ENCODE data around the gene MRPS12. TPM values are rescaled to one million over a fixed set of nuclear protein-coding genes. Genes with fewer than 3 reads are reported as not detected.

Gene MRPS12
- total RNA-seq, 4 donors from 2014 or later: 27.2 to 74.6 (median 44.2) TPM

DNA sequence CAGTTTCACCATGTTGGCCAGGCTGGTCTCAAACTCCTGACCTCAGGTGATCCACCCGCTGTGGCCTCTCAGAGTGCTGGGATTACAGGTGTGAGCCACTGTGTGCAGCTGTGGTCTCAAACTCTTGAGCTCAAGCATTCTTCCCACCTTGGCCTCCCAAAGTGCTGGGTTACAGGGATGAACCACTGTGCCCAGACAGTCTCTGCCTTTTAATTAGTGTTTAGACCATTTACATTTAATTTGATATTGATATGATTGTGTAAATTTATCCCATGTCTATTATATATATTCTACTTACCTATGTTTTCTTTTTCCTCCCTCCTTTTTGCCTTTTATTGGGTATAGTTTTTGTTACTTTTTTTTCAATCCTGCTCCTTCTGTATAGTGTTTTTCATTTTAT is 29.1 kb upstream of the MRPS12 start:
- intact Hi-C loops (cut with DNase I): no loop called here
- H3K36me3 ChIP-seq: peaks cover 9 to 33% (median 12%) of the 10 kb centered on the region in 3 donors
- 100% methylated on average over 1 of the region's 1 CpG for WGBS, 2 donors
- H3K4me3 ChIP-seq: no peak overlapping the region
- H3K4me1 ChIP-seq: peaks cover 20 to 48% (median 20%) of the 10 kb centered on the region in 3 donors
- no peak overlapping the region for H3K27ac ChIP-seq
- TF ChIP-seq, protein P1, sequence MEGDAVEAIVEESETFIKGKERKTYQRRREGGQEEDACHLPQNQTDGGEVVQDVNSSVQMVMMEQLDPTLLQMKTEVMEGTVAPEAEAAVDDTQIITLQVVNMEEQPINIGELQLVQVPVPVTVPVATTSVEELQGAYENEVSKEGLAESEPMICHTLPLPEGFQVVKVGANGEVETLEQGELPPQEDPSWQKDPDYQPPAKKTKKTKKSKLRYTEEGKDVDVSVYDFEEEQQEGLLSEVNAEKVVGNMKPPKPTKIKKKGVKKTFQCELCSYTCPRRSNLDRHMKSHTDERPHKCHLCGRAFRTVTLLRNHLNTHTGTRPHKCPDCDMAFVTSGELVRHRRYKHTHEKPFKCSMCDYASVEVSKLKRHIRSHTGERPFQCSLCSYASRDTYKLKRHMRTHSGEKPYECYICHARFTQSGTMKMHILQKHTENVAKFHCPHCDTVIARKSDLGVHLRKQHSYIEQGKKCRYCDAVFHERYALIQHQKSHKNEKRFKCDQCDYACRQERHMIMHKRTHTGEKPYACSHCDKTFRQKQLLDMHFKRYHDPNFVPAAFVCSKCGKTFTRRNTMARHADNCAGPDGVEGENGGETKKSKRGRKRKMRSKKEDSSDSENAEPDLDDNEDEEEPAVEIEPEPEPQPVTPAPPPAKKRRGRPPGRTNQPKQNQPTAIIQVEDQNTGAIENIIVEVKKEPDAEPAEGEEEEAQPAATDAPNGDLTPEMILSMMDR (IDR thresholded peaks at IDR 0.05): no peak
- TF ChIP-seq POLR2A (IDR thresholded peaks at IDR 0.05): no peak
- no peaks in the 10 kb centered on the region for H3K27me3 ChIP-seq
- no peak for DNase-seq
- no peaks in the 10 kb centered on the region for H3K9me3 ChIP-seq

DNA sequence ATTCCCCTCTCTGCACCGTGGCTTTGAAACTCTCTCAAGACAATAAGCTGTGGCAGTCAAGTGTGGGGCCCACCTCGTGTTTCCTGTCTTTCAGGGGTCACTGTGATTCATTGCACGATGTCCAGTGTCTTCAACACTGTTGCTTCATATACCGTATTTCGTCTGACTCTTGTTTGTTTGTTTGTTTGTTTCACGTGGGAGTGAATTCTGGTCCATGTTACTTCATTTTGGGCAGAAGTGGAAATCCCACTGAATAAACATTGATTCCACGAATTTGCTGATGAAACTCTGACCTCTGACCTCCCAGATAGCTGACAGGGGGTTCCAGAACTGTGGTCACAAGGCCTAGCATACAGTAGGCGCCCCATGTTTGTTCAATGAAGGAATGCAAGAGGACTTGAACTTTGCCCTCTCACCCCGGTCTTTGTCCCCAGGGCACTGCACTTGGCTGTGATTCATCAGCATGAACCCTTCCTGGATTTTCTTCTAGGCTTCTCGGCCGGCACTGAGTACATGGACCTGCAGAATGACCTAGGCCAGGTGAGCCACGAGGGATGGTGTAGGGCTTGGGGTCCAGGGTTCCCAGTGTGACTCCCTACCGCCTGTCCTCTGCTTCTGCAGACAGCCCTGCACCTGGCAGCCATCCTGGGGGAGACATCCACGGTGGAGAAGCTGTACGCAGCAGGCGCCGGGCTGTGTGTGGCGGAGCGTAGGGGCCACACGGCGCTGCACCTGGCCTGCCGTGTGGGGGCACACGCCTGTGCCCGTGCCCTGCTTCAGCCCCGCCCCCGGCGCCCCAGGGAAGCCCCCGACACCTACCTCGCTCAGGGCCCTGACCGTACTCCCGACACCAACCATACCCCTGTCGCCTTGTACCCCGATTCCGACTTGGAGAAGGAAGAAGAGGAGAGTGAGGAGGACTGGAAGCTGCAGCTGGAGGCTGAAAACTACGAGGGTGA is 25.9 kb upstream of the MRPS12 start:
- Histone ChIP-seq H3K4me1 (peaks cover 6 to 22% (median 9%) of the 10 kb centered on the region in 3 donors), H3K4me3 (no peak overlapping the region), H3K36me3 (peaks cover 15 to 60% (median 20%) of the 10 kb centered on the region in 3 donors), H3K27me3 (no peaks in the 10 kb centered on the region), H3K27ac (no peak overlapping the region), H3K9me3 (no peaks in the 10 kb centered on the region)
- no peak for TF ChIP-seq POLR2A (IDR thresholded peaks at IDR 0.05)
- TF ChIP-seq, protein P1 (IDR thresholded peaks at IDR 0.05): no peak
- no peak for DNase-seq
- intact Hi-C loops (cut with DNase I): no loop called here
- WGBS, 2 donors: 76% methylated on average over 8 to 11 of the region's 35 CpGs

DNA sequence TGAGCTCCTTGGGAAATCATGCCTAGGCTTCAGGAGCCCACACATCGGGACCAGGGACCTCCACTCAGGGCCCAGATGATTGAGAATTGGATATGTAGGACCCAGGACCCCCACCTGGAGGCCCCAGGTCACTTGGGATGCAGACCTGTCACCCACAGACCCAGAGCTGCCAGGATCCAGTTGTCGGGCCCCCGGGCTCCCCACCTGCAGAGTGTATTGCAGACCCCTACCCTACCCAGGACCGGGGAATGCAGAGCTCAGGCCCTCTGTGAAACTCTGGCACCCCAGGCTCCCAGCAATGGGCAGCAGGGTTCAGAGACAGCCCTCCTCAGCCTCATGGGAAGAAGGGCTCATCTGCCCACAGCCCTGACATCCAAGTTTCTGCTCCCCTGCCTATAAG is 25.1 kb upstream of the MRPS12 start:
- TF ChIP-seq, protein P1 (IDR thresholded peaks at IDR 0.05): no peak
- TF ChIP-seq POLR2A (IDR thresholded peaks at IDR 0.05): no peak
- WGBS, 2 donors: 100% methylated on average over 2 of the region's 4 CpGs; no CpG with 5 or more reads in 1 of the 2 donors

DNA sequence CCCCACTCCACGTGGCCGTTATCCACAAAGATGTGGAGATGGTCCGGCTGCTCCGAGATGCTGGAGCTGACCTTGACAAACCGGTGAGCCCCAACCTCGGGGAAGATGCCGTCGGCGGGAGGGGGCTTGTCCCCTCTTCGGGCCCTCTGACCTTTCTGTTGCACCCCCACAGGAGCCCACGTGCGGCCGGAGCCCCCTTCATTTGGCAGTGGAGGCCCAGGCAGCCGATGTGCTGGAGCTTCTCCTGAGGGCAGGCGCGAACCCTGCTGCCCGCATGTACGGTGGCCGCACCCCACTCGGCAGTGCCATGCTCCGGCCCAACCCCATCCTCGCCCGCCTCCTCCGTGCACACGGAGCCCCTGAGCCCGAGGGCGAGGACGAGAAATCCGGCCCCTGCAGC is 23.5 kb upstream of the MRPS12 start:
- Histone ChIP-seq H3K36me3 (peaks cover 15 to 60% (median 20%) of the 10 kb centered on the region in 3 donors), H3K27me3 (peaks cover 0 to 16% (median 1%) of the 10 kb centered on the region in 4 donors), H3K4me1 (peaks cover 0 to 12% (median 0%) of the 10 kb centered on the region in 3 donors), H3K4me3 (no peak overlapping the region), H3K27ac (no peak overlapping the region), H3K9me3 (no peaks in the 10 kb centered on the region)
- 90 to 100% methylated on average over 1 to 2 of the region's 29 CpGs for WGBS, 2 donors
- TF ChIP-seq, protein P1 (IDR thresholded peaks at IDR 0.05): no peak
- TF ChIP-seq POLR2A (IDR thresholded peaks at IDR 0.05): no peak
- intact Hi-C loops (cut with DNase I): no loop called here
- DNase-seq: no peak

More for the DNA sequence above, 25.1 kb upstream of the MRPS12 start:
- Histone ChIP-seq H3K27me3 (no peaks in the 10 kb centered on the region), H3K4me3 (no peak overlapping the region), H3K9me3 (no peaks in the 10 kb centered on the region), H3K36me3 (peaks cover 15 to 60% (median 20%) of the 10 kb centered on the region in 3 donors), H3K27ac (no peak overlapping the region), H3K4me1 (peaks cover 4 to 17% (median 5%) of the 10 kb centered on the region in 3 donors)
- DNase-seq: no peak
- intact Hi-C loops (cut with DNase I): no loop called here

DNA sequence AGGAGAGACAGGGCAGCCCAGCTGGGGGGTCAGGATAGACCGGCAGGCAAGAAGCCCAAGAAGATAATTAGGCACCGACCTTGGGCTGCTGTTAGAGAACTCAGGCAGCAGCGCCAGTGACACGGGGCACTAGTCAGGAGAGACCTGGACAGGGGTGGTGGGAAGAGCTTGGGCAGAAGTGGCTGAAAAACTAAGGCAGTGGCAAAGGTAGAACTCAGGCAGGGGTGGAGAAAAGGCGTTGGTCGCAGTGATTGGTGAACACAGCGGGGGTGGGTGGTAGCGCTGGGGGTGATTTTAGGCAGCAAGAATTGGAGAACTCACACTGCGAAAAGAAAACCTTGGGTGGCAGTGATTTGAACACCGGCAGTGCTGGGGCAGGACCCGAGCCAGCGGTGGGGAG is 23.1 kb upstream of the MRPS12 start:
- intact Hi-C loops (cut with DNase I): no loop called here
- H3K4me3 ChIP-seq: no peak overlapping the region

More for the DNA sequence above, 23.1 kb upstream of the MRPS12 start:
- Histone ChIP-seq H3K27ac (no peak overlapping the region), H3K9me3 (no peaks in the 10 kb centered on the region), H3K4me1 (peaks cover 0 to 12% (median 0%) of the 10 kb centered on the region in 3 donors), H3K36me3 (peaks cover 15 to 60% (median 20%) of the 10 kb centered on the region in 3 donors), H3K27me3 (peaks cover 0 to 20% (median 1%) of the 10 kb centered on the region in 4 donors)
- TF ChIP-seq, protein P1 (IDR thresholded peaks at IDR 0.05): no peak
- no peak for TF ChIP-seq POLR2A (IDR thresholded peaks at IDR 0.05)
- DNase-seq: no peak
- WGBS, 2 donors: 93 to 94% methylated on average over 12 of the region's 12 CpGs

Measured in esophagus squamous epithelium (tissue), 5 donors.